Activated CD4-positive, CD25-positive, alpha-beta regulatory T cell treated with anti-CD3 and anti-CD28 coated beads, Interleukin-2, amount 50 U/mL, for 16 hours (primary cell): ENCODE data around the gene IFITM2.
"Not testable (repeated sequence)": the region's sequence is repeated elsewhere in the genome, so short reads cannot be mapped to it uniquely, and the experiment has no call there.

Experiments
- DNase-seq: peaks from one replicate; pipeline ENCODE4 v3.0.0-alpha.2; 2020; ENCODE audit warnings: low read depth, low spot score

Gene IFITM2

GRCh38 chr11:340539-341512 lies 33.2 kb downstream of the IFITM2 start:
- no peak for DNase-seq

GRCh38 chr11:342328-342727 lies 34.7 kb downstream of the IFITM2 start:
- no peak for DNase-seq

GRCh38 chr11:344836-345578 lies 37.4 kb downstream of the IFITM2 start:
- DNase-seq = no peak

GRCh38 chr11:346529-346928 lies 38.9 kb downstream of the IFITM2 start:
- DNase-seq = no peak

GRCh38 chr11:349270-349954 lies 41.8 kb downstream of the IFITM2 start:
- not testable (repeated sequence) for DNase-seq

- not testable (repeated sequence) for DNase-seq
Observed at GRCh38 chr11:350033-350722, 42.6 kb downstream of the IFITM2 start.

- DNase-seq = no peak
Observed at GRCh38 chr11:350723-351255, 43.2 kb downstream of the IFITM2 start.

GRCh38 chr11:351411-351810 lies 43.8 kb downstream of the IFITM2 start:
- DNase-seq = no peak

- DNase-seq = no peak
Observed at GRCh38 chr11:352456-353031, 44.9 kb downstream of the IFITM2 start.

- no peak for DNase-seq
Observed at GRCh38 chr11:353179-353873, 45.7 kb downstream of the IFITM2 start.

GRCh38 chr11:355581-356458 lies 48.2 kb downstream of the IFITM2 start:
- peak; percentile 66 for DNase-seq

- DNase-seq = no peak
Observed at GRCh38 chr11:356610-357009, 49.0 kb downstream of the IFITM2 start.

- DNase-seq = no peak
Observed at GRCh38 chr11:357582-357981, 50.0 kb downstream of the IFITM2 start.

- DNase-seq = no peak
Observed at GRCh38 chr11:358129-358800, 50.6 kb downstream of the IFITM2 start.
